22Rv1 (cell line): ENCODE measurements around the gene SH3RF3.
A peak's percentile ranks its signal among the peaks of the same experiment; 100 is the strongest.

Source experiments
- H3K27ac ChIP-seq: fragments of 450-650 bp; 2 replicates; pipeline ENCODE4 v1.5.1; 2017
- ZFX ChIP-seq: fragments of 450-650 bp; IDR thresholded peaks from 2 replicates; pipeline ENCODE4 v1.6.1; 2017; ENCODE audit warnings: antibody characterized with exemption, borderline replicate concordance
- TF ChIP-seq, protein P1 (sequence below): fragments of 450-650 bp; IDR thresholded peaks from 2 replicates; pipeline ENCODE4 v1.5.1; 2017; ENCODE audit warnings: mild to moderate bottlenecking

The SH3RF3 gene

DNA sequence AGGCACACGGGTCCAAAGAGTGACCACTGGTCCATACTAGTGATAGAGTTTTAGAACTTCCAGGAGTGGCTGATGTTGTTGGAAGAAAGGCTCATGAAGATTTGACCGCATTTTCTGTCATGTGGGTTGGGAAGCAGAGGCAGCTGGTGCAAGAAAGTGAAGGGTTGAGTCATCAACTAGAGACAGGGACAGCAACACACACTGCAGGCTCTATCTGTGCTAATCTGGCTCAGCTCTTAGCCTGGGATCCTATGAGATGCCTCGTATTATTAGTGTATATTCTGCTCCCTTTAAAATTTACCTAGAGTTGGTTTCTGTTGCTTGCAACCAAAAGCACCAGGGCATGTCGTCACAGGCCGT, 2.5 kb upstream of the SH3RF3 start:
- TF ChIP-seq ZFX, result no peak
- TF ChIP-seq, protein P1, sequence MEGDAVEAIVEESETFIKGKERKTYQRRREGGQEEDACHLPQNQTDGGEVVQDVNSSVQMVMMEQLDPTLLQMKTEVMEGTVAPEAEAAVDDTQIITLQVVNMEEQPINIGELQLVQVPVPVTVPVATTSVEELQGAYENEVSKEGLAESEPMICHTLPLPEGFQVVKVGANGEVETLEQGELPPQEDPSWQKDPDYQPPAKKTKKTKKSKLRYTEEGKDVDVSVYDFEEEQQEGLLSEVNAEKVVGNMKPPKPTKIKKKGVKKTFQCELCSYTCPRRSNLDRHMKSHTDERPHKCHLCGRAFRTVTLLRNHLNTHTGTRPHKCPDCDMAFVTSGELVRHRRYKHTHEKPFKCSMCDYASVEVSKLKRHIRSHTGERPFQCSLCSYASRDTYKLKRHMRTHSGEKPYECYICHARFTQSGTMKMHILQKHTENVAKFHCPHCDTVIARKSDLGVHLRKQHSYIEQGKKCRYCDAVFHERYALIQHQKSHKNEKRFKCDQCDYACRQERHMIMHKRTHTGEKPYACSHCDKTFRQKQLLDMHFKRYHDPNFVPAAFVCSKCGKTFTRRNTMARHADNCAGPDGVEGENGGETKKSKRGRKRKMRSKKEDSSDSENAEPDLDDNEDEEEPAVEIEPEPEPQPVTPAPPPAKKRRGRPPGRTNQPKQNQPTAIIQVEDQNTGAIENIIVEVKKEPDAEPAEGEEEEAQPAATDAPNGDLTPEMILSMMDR, result no peak
- no peak overlapping the region for H3K27ac ChIP-seq

DNA sequence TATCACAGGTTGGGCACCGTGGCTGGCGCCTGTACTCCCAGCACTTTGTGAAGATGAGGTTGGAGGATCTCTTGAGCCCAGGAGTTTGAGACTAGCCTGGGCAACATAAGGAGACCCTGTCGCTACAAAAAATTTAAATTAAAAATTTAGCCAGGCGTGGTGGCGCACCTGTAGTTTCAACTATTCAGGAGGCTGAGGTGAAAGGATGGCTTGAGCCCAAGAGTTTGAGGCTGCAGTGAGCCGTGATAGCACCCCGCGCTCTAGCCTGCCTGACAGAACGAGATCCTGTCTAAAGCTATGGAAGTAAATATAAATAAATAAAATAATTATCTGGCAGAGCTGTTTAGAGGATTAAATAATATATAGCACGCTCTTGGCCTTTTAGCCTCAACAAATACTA, 1.4 kb upstream of the SH3RF3 start:
- TF ChIP-seq, protein P1, result no peak
- TF ChIP-seq ZFX, result no peak

DNA sequence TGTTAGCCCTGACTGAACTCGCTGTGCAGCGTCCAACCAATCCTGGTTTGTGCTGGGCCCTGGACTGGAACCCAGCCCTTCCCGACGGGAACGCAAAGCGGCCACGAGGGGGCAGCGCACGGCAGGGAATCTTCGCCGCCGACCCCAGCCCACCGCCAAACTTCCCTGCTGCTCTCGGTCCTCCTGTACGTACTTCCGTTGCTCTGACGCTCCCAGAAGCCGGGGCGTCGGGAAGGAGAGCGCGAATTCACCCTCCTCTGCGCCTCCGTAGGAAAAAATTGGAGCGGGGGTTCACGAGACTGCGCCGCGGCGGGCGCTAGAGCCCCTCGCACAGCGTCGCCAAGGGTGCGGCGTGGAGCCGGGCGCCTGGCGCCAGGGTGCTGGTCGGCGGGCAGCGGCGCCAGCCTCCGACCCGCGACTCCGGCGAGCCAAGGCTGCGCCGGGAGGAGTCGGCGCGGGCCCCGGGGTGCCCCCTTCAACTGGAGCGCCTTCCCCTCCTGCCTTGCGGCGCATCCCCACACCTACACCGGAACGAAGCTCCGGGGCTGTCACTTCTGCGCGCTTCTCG, 873 bp upstream of the SH3RF3 start:
- H3K27ac ChIP-seq, result no peak overlapping the region
- TF ChIP-seq ZFX, result no peak
- TF ChIP-seq, protein P1, result peak; percentile 81

More for the DNA sequence above, 1.4 kb upstream of the SH3RF3 start:
- H3K27ac ChIP-seq, result no peak overlapping the region

DNA sequence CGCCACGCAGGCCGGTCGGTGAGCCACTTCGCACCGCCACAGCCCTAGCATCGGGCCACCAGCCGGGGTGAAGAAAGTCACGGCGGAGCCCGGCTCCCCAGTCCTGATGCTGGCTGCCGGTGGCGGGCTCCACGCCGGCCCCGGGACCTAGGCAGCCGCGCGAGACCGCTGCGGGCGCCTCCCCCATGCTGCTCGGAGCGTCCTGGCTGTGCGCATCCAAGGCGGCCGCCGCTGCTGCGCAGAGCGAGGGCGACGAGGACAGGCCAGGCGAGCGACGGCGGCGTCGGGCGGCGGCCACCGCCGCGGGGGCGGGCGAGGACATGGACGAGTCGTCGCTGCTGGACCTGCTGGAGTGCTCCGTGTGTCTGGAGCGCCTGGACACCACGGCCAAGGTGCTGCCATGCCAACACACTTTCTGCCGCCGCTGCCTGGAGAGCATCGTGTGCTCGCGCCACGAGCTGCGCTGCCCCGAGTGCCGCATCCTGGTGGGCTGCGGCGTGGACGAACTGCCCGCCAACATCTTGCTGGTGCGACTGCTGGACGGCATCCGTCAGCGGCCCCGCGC, 433 bp downstream of the SH3RF3 start:
- no peak overlapping the region for H3K27ac ChIP-seq
- TF ChIP-seq ZFX, result no peak
- TF ChIP-seq, protein P1, result no peak

DNA sequence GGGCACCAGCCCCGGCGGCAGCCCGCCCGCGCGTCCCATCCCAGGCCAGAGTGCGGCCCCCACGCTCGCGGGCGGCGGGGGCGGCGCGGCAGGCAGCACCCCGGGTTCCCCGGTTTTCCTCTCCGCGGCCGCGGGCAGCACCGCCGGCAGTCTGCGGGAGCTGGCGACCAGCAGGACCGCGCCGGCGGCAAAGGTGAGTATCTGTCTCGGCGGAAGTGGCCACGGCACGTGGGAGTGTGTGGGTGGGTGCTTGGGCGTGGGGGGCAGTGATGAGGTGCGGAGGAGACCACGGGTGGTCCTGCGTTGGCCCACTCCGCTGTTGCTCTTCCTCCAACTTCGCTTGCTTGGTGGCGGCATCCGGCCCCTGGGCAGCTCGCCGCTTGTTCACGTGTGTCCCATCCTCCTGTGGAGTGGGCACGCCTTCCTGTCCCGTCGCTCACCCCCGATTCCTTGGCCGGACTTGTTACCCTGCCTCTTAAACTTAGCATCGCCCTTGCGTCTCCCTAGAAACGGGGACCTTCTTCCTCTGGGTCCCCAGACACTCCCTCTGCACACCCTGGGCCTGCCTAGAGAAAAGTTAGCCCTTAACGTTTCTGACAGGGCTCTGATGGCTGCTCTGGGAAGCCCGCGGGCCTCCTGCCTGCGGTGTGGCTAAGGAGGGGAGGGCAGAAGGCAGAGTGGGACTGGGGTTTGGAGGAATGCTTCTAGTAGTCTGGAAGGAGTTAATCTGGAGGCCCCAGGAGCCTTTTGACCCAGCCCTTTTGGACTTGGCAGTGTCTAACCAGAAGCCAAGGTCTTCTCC, 1.1 kb downstream of the SH3RF3 start:
- no peak for TF ChIP-seq ZFX
- TF ChIP-seq, protein P1, result no peak
- no peak overlapping the region for H3K27ac ChIP-seq

DNA sequence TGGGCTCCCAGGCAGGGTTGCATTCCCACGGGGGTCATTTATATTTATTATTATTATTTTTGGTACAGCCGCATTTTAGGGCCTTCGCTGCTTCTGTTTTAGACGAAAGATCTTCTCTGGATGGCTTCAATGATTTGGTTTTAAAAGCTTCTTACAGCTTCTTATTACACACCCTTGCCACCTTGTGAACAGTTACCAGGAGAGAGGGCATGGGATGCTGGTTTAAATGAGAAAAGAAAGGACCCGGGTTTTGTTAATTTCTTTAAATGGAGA, 1.7 kb downstream of the SH3RF3 start:
- H3K27ac ChIP-seq, result no peak overlapping the region
- TF ChIP-seq, protein P1, result no peak
- TF ChIP-seq ZFX, result no peak

- TF ChIP-seq, protein P1, result no peak
- no peak for TF ChIP-seq ZFX
Observed at GRCh38 chr2:109131777-109132176, 2.8 kb downstream of the SH3RF3 start.

More at GRCh38 chr2:109131777-109132176, 2.8 kb downstream of the SH3RF3 start:
- no peak overlapping the region for H3K27ac ChIP-seq
